Lower leg skin (tissue), 4 donors: ENCODE data around the gene FAM151A. TPM values are rescaled to one million over a fixed set of nuclear protein-coding genes. Genes with fewer than 3 reads are reported as not detected.

ENCODE experiments used
- DNase-seq, 2 donors: peaks; one replicate each; pipeline ENCODE4 v3.0.0-alpha.2; 2019; ENCODE audit warnings: low spot score in 2 of 2
- H3K4me3 ChIP-seq: fragments of 200-600 bp; sonication (generic); 2 replicates; pipeline ENCODE4 v1.5.1; 2017; ENCODE audit warnings: mild to moderate bottlenecking, low read depth; ENCODE audit not compliant: poor library complexity, severe bottlenecking
- CTCF ChIP-seq, 3 donors: fragments of 450-650 bp; IDR thresholded peaks; one replicate each; pipeline ENCODE4 v1.5.1; 2016; ENCODE audit warnings: antibody characterized with exemption in 3 of 3, mild to moderate bottlenecking in 3 of 3, moderate library complexity in 2 of 3
- POLR2A ChIP-seq, 2 donors: fragments of 450-650 bp; IDR thresholded peaks; one replicate each; pipeline ENCODE4 v1.6.1; 2016 to 2017; ENCODE audit warnings: antibody characterized with exemption in 2 of 2, mild to moderate bottlenecking in 1 of 2, moderate library complexity in 1 of 2
- WGBS, 2 donors: methylation state at CpG; one replicate each; pipeline ENCODE4 v1.1.5; 2018; 5-methylcytosine and 5-hydroxymethylcytosine counted together
- intact Hi-C: fragments of 100-400 bp; cut with DNase I; formaldehyde crosslinking; loops from one replicate; pipeline ENCODE4 v1.15.0; 2023; ENCODE audit warnings: low total_unique reads
- total RNA-seq, 4 donors: library from RNA; depleted of rRNA; stranded (reverse); fragments of >200 nt; gene quantifications; one replicate each; pipeline ENCODE4 v1.1.0, GENCODE V29; 2016

The FAM151A gene
- total RNA-seq, 4 donors from 2014 or later = not detected

GRCh38 chr1:54664364-54664763 is 41.0 kb upstream of the FAM151A start:
- no peak for DNase-seq
- intact Hi-C loops = no loop called here
- no peak for TF ChIP-seq CTCF (IDR thresholded peaks at IDR 0.05)
- no peak for TF ChIP-seq POLR2A (IDR thresholded peaks at IDR 0.05)
- 94 to 98% methylated on average over 4 of the region's 4 CpGs for WGBS, 2 donors
- H3K4me3 ChIP-seq = no peak overlapping the region

- DNase-seq = no peak
- WGBS, 2 donors = 93 to 95% methylated on average over 4 of the region's 4 CpGs
- intact Hi-C loops = no loop called here
- TF ChIP-seq CTCF (IDR thresholded peaks at IDR 0.05) = no peak
- no peak for TF ChIP-seq POLR2A (IDR thresholded peaks at IDR 0.05)
- H3K4me3 ChIP-seq = no peak overlapping the region
Measured at GRCh38 chr1:54663725-54664124, 40.4 kb upstream of the FAM151A start.

GRCh38 chr1:54658164-54658913 is 35.0 kb upstream of the FAM151A start:
- DNase-seq = no peak
- H3K4me3 ChIP-seq = no peak overlapping the region
- intact Hi-C loops = no loop called here
- WGBS, 2 donors = 88 to 91% methylated on average over 2 of the region's 2 CpGs
- no peak for TF ChIP-seq CTCF (IDR thresholded peaks at IDR 0.05)
- TF ChIP-seq POLR2A (IDR thresholded peaks at IDR 0.05) = no peak

GRCh38 chr1:54653036-54653435 is 29.7 kb upstream of the FAM151A start:
- WGBS, 2 donors = 90% methylated on average over 4 of the region's 4 CpGs
- no peak for TF ChIP-seq CTCF (IDR thresholded peaks at IDR 0.05)
- no peak for TF ChIP-seq POLR2A (IDR thresholded peaks at IDR 0.05)
- intact Hi-C loops = no loop called here
- no peak overlapping the region for H3K4me3 ChIP-seq
- peak in 1 of 2 donors; percentile 69 for DNase-seq

GRCh38 chr1:54652168-54652567 is 28.8 kb upstream of the FAM151A start:
- peak in 1 of 2 donors; percentile 29 for DNase-seq
- no peak for TF ChIP-seq POLR2A (IDR thresholded peaks at IDR 0.05)
- TF ChIP-seq CTCF (IDR thresholded peaks at IDR 0.05) = no peak
- intact Hi-C loops = no loop called here
- H3K4me3 ChIP-seq = no peak overlapping the region

- no peak overlapping the region for H3K4me3 ChIP-seq
- intact Hi-C loops = no loop called here
- WGBS, 2 donors = 81 to 91% methylated on average over 3 of the region's 3 CpGs
- DNase-seq = peak in 1 of 2 donors; percentile 71
- TF ChIP-seq CTCF (IDR thresholded peaks at IDR 0.05) (no peak), POLR2A (IDR thresholded peaks at IDR 0.05) (no peak)
Measured at GRCh38 chr1:54651608-54652007, 28.3 kb upstream of the FAM151A start.
